ENCODE measurements around the gene GP2. TPM values are rescaled to one million over a fixed set of nuclear protein-coding genes. Genes with fewer than 3 reads are reported as not detected.

Gene GP2
- polyA plus RNA-seq (2013, experiment 1 of 2): not detected
- not detected for polyA plus RNA-seq (2013, experiment 2 of 2)

DNA sequence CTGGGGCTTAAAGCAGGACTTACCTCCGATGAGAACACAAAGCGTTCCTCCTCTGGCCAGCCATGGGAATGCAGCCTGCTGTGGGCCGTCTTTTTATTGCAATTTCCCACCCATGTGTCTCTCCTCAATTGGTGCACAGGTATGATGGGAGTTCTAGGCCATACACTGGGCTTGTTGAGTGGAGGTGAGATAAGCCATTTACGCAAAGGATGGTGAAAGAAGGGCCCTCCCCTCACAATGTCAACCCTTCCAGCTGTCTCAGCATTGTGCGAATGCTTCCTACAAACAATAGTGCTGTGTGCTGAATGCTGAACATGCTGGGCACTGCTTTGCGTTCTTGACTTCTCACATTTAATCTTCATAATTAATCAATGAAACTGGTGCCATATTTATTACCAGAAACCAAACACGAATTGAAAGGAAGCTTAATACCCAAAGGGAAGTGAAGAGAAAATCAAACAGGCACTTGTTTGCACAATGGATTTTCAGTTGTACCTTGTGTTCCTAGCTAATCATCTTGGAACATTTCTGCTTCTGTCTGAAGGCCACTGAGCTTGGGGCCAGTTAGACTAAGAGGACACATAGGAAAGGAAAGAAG, at the start of gene GP2:
Gene GP2 (minus strand): TSS at position 70 of the 598 bp plus-strand sequence. CDS start 1,082 bp downstream, outside the sequence.
- no peaks in the 10 kb centered on the region for H3K9me3 ChIP-seq (ENCODE audit: insufficient read depth, low read depth, low read length)
- H3K27ac ChIP-seq (ENCODE audit: low read depth, low read length): no peak within 1 kb of the TSS
- no peak within 1 kb of the TSS for H3K9ac ChIP-seq (ENCODE audit: low read depth, low read length)
- no peaks in the 10 kb centered on the region for H3K36me3 ChIP-seq (ENCODE audit: insufficient read depth, low read length)
- 93% methylated on average over 7 of the region's 7 CpGs for WGBS
- no peak within 1 kb of the TSS for H3K4me3 ChIP-seq (ENCODE audit: low read length)
- H3K27me3 ChIP-seq (ENCODE audit: insufficient read depth, low read length): no peaks in the 10 kb centered on the region
- H3K4me1 ChIP-seq (ENCODE audit: insufficient read depth, low read length): no peaks in the 10 kb centered on the region

DNA sequence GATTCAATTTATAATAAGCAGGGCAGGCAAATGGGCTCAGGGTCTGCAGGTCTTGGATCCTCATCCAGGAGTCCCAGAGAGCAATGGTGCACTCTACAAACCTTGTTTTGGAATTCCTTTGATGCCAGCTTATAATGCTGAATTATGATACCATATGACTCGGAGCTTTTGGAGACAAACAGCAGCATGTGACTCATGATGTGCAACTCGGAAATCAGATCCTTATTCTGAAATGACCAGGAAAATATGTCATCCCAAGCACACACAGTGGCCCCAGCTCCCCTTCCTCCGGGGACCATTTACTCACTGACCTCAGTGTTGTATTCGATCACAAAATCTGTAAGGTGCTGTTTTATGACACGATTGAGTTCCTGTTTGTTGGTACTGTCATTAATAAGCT, 45.4 kb upstream of the GP2 start:
- Histone ChIP-seq H3K36me3 (ENCODE audit: insufficient read depth, low read length) (no peaks in the 10 kb centered on the region), H3K27me3 (ENCODE audit: insufficient read depth, low read length) (no peaks in the 10 kb centered on the region), H3K9ac (ENCODE audit: low read depth, low read length) (no peak overlapping the region), H3K27ac (ENCODE audit: low read depth, low read length) (no peak overlapping the region), H3K4me3 (ENCODE audit: low read length) (no peak overlapping the region), H3K4me1 (ENCODE audit: insufficient read depth, low read length) (no peaks in the 10 kb centered on the region), H3K9me3 (ENCODE audit: insufficient read depth, low read depth, low read length) (no peaks in the 10 kb centered on the region)
- WGBS: 85% methylated on average over 5 of the region's 5 CpGs

DNA sequence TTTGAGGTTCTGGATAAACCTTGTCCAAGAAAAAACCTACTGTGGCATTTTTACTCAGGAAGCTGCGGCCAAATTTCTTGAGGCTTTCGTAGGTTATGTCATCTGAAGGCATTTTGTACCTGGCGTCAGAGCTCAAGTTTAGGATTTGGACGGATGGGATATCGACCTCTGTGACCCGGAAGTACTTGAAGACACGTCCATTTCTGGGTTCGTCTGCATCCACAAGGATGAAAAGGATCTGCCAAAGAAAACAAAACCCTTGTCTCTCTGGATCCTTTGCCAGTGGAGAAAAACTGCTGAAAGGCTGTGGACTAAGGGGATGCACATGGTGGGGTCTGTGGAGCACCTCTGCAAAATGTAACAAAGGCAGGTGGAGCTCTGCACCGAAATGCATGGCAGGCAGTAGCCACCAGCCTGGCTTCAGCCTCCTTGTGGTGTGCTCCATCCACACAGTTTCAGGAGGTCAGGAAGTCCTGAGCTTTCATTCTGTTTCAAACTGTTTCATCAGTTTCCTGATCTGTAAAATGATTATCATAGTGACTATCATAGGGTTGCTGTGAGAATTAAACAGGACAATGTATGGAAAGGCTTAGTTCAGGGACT, 42.2 kb upstream of the GP2 start:
- H3K4me1 ChIP-seq (ENCODE audit: insufficient read depth, low read length): no peaks in the 10 kb centered on the region
- H3K27me3 ChIP-seq (ENCODE audit: insufficient read depth, low read length): no peaks in the 10 kb centered on the region
- H3K36me3 ChIP-seq (ENCODE audit: insufficient read depth, low read length): no peaks in the 10 kb centered on the region
- H3K27ac ChIP-seq (ENCODE audit: low read depth, low read length): no peak overlapping the region
- no peak overlapping the region for H3K4me3 ChIP-seq (ENCODE audit: low read length)
- H3K9me3 ChIP-seq (ENCODE audit: insufficient read depth, low read depth, low read length): no peaks in the 10 kb centered on the region
- 95% methylated on average over 9 of the region's 9 CpGs for WGBS
- H3K9ac ChIP-seq (ENCODE audit: low read depth, low read length): no peak overlapping the region

DNA sequence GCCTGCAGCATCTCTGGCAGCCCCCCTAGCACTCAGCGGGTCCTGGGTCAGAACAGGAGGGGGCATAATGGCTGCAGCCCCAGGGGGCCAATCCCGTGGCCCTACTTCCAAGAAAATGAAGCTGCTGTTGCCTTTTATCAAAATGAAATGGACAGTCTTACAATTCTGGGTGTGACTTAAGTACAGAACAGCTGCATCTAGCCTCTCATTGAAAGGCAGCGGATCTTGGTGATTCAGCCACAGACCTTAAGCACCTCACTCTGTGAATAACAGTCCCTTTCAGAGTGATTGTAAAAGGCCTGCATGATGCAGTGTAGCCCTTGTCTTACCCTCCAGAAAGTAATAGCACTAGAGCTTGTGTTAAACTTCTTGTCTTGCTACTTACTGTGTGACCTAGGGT, 36.7 kb upstream of the GP2 start:
- Histone ChIP-seq H3K36me3 (ENCODE audit: insufficient read depth, low read length) (no peaks in the 10 kb centered on the region), H3K9ac (ENCODE audit: low read depth, low read length) (no peak overlapping the region), H3K9me3 (ENCODE audit: insufficient read depth, low read depth, low read length) (no peaks in the 10 kb centered on the region), H3K4me3 (ENCODE audit: low read length) (no peak overlapping the region), H3K27me3 (ENCODE audit: insufficient read depth, low read length) (no peaks in the 10 kb centered on the region), H3K27ac (ENCODE audit: low read depth, low read length) (no peak overlapping the region), H3K4me1 (ENCODE audit: insufficient read depth, low read length) (no peaks in the 10 kb centered on the region)
- 83% methylated on average over 3 of the region's 3 CpGs for WGBS

DNA sequence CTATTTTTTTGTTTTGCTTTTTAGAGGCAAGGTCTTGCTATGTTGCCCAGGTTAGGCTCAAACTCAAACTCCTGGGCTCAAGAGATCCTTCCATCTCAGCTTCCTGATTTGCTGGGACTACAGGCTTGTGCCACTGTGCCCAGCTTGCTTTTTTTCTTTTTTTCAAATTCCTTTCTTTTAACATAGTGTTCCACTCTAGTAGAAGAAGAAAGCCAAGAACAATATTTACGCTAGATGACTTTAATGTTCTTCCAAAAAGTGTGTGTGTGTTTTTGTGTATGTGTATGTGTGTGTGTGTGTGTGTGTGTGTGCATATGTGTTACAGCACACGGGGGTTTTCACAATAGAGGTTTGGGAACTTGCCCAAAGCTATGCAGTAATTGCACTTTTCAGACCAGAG, 35.9 kb upstream of the GP2 start:
- 97% methylated on average over 2 of the region's 2 CpGs for WGBS
- Histone ChIP-seq H3K36me3 (ENCODE audit: insufficient read depth, low read length) (no peaks in the 10 kb centered on the region), H3K27ac (ENCODE audit: low read depth, low read length) (no peak overlapping the region), H3K4me3 (ENCODE audit: low read length) (no peak overlapping the region), H3K9me3 (ENCODE audit: insufficient read depth, low read depth, low read length) (no peaks in the 10 kb centered on the region), H3K27me3 (ENCODE audit: insufficient read depth, low read length) (no peaks in the 10 kb centered on the region), H3K9ac (ENCODE audit: low read depth, low read length) (no peak overlapping the region), H3K4me1 (ENCODE audit: insufficient read depth, low read length) (no peaks in the 10 kb centered on the region)

DNA sequence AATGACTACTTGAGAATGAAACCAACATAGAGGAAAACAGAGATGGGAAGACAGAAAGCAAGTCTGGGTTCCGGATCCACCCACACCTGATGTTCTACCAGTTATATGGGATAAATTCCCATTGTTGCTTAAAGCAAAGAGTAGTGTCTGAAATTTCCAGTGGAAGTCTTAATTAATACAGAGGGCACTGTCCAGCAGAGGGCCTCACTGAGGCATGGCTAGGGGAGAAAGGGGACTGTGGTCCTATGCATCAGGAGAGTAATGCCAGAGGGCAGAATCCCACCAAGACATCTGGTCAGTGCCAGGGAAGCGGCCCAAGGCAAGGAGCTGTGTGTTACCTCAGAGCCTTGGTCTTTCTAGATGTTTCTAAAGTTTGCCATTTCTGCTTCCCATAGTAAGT, 32.7 kb upstream of the GP2 start:
- Histone ChIP-seq H3K4me3 (ENCODE audit: low read length) (no peak overlapping the region), H3K27me3 (ENCODE audit: insufficient read depth, low read length) (no peaks in the 10 kb centered on the region), H3K4me1 (ENCODE audit: insufficient read depth, low read length) (no peaks in the 10 kb centered on the region)

DNA sequence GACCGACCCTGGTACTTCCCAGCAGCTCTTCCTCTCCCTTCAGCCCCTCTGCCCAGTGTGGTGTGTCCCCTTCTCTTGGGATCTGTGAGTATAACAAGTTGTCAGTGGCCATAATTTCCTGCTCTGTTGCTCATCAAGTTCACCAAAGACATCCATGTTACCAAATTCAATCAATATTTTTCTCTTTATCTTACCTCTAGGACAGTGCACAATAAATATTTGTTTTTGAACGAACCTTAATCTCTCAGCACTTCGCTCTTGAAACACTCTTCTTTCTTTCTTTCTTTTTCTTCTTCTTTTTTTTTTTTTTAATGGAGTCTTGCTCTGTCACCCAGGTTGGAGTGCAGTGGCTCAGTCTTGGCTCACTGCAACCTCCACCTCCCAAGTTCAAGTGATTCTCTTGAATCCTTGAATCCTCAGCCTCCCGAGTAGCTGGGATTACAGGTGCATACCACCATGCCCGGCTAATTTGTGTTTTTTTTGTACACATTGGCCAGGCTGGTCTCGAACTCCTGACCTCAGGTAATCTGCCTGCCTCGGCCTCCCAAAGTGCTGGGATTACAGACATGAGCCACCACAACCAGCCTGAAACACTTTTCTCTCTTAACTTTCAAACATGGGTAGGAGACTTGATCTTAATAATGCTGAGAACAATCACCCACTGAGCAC, 27.9 kb upstream of the GP2 start:
- Histone ChIP-seq H3K4me1 (ENCODE audit: insufficient read depth, low read length) (peaks cover 3% of the 10 kb centered on the region; the same call in 1 of the 2 replicates), H3K9me3 (ENCODE audit: insufficient read depth, low read depth, low read length) (peaks cover 4% of the 10 kb centered on the region; the same call in 1 of the 2 replicates), H3K27me3 (ENCODE audit: insufficient read depth, low read length) (no peaks in the 10 kb centered on the region), H3K4me3 (ENCODE audit: low read length) (no peak overlapping the region), H3K9ac (ENCODE audit: low read depth, low read length) (no peak overlapping the region), H3K27ac (ENCODE audit: low read depth, low read length) (no peak overlapping the region), H3K36me3 (ENCODE audit: insufficient read depth, low read length) (no peaks in the 10 kb centered on the region)
- WGBS: 92% methylated on average over 7 of the region's 7 CpGs

More for the DNA sequence above, 32.7 kb upstream of the GP2 start:
- Histone ChIP-seq H3K9ac (ENCODE audit: low read depth, low read length) (no peak overlapping the region), H3K27ac (ENCODE audit: low read depth, low read length) (no peak overlapping the region), H3K36me3 (ENCODE audit: insufficient read depth, low read length) (no peaks in the 10 kb centered on the region), H3K9me3 (ENCODE audit: insufficient read depth, low read depth, low read length) (peaks cover 4% of the 10 kb centered on the region; the same call in 1 of the 2 replicates)
- 64% methylated on average over 2 of the region's 2 CpGs for WGBS

DNA sequence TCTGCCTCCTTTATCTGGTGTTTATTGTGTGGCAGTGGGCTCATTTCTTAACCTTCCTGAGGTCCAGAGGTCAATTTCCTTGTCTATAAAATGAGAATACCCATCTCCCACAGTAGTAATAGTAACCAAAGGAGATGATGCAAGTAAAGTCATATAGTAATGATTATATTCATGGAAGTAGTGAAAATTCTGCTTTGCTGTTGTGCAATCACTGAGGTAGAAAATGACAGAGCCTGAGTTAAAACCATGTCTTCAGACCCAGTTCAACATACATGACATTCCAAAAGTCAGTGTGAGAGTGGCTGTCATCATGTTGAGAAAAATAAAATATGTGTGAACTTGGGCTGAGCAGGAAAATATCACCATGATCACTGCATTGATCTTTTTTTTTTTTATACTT, 26.1 kb upstream of the GP2 start:
- Histone ChIP-seq H3K4me3 (ENCODE audit: low read length) (no peak overlapping the region), H3K27ac (ENCODE audit: low read depth, low read length) (no peak overlapping the region), H3K4me1 (ENCODE audit: insufficient read depth, low read length) (peaks cover 3% of the 10 kb centered on the region; the same call in 1 of the 2 replicates), H3K9me3 (ENCODE audit: insufficient read depth, low read depth, low read length) (peaks cover 4% of the 10 kb centered on the region; the same call in 1 of the 2 replicates), H3K36me3 (ENCODE audit: insufficient read depth, low read length) (no peaks in the 10 kb centered on the region), H3K9ac (ENCODE audit: low read depth, low read length) (no peak overlapping the region), H3K27me3 (ENCODE audit: insufficient read depth, low read length) (no peaks in the 10 kb centered on the region)

DNA sequence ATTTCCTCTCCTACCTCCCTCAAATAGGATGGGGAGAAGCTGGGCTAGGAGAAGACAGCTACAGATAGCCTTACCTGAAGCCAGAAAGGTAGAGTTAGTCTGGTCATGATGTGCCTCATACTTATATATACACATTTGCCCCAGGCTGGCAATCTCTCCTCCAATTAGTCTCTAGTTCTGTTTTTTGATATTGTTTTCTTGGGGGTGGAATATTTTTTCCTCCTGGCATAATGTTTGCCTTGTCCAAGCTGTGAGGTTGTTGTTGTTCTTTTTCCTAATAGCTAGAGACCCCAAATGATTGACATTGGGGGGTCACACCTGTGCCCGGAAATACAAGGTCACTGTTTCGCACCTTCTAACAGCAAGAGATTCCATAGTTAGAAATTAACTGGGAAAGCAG, 25.3 kb upstream of the GP2 start, which contains the start of gene UMOD:
Gene UMOD (minus strand): TSS at position 101 of the 400 bp plus-strand sequence. CDS start 1,978 bp downstream, outside the sequence.
- Histone ChIP-seq H3K9ac (ENCODE audit: low read depth, low read length) (no peak within 1 kb of the TSS), H3K4me1 (ENCODE audit: insufficient read depth, low read length) (peaks cover 3% of the 10 kb centered on the region; the same call in 1 of the 2 replicates), H3K27ac (ENCODE audit: low read depth, low read length) (no peak within 1 kb of the TSS), H3K9me3 (ENCODE audit: insufficient read depth, low read depth, low read length) (peaks cover 4% of the 10 kb centered on the region; the same call in 1 of the 2 replicates), H3K36me3 (ENCODE audit: insufficient read depth, low read length) (no peaks in the 10 kb centered on the region), H3K4me3 (ENCODE audit: low read length) (no peak within 1 kb of the TSS), H3K27me3 (ENCODE audit: insufficient read depth, low read length) (no peaks in the 10 kb centered on the region)
- 94% methylated on average over 2 of the region's 2 CpGs for WGBS

DNA sequence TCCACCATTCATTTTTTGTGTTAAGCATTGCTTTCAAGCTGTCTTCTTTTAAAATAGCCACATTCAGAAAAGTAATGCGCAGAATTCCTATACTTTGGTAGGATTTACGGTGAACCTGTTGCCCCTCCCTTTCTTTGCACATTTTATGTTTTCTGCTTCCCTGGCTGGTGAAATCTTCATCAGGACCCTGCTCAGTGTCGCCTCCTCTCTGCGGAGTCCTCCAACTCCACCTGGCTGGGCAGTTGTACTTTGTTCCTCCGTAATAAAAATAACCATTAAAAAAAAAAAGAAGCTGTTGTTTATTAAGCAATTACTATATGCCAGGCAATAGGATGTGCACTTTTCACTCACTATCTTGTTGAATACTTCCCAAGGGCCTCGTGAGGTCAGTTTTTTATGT, 22.3 kb upstream of the GP2 start:
- WGBS: 90% methylated on average over 5 of the region's 6 CpGs
- H3K4me1 ChIP-seq (ENCODE audit: insufficient read depth, low read length): peaks cover 3% of the 10 kb centered on the region; the same call in 1 of the 2 replicates
- no peaks in the 10 kb centered on the region for H3K27me3 ChIP-seq (ENCODE audit: insufficient read depth, low read length)
- no peak overlapping the region for H3K9ac ChIP-seq (ENCODE audit: low read depth, low read length)
- H3K4me3 ChIP-seq (ENCODE audit: low read length): no peak overlapping the region
- no peaks in the 10 kb centered on the region for H3K9me3 ChIP-seq (ENCODE audit: insufficient read depth, low read depth, low read length)
- no peak overlapping the region for H3K27ac ChIP-seq (ENCODE audit: low read depth, low read length)
- no peaks in the 10 kb centered on the region for H3K36me3 ChIP-seq (ENCODE audit: insufficient read depth, low read length)

Data from HUES64 (cell line).